Jurkat, Clone E6-1 (cell line): ENCODE measurements around the gene KASH5.

Source experiments
- DNase-seq: peaks from one replicate; pipeline ENCODE4 v3.0.0-alpha.2; 2011; ENCODE audit warnings: low read depth, low spot score
- H3K4me3 ChIP-seq: 2 replicates; pipeline ENCODE4 v1.5.1; 2011; ENCODE audit warnings: mild to moderate bottlenecking, low read length, control low read depth, moderate library complexity

KASH5 gene

GRCh38 chr19:49391581-49392399 is 3.7 kb downstream of the KASH5 start:
- H3K4me3 ChIP-seq, result no peak overlapping the region
- DNase-seq, result peak; percentile 66

- H3K4me3 ChIP-seq, result no peak overlapping the region
- no peak for DNase-seq
Measured at GRCh38 chr19:49393881-49394280, 5.8 kb downstream of the KASH5 start.

GRCh38 chr19:49395581-49396407 is 7.7 kb downstream of the KASH5 start:
- no peak overlapping the region for H3K4me3 ChIP-seq
- DNase-seq, result no peak

GRCh38 chr19:49396738-49397505 is 8.9 kb downstream of the KASH5 start:
- no peak for DNase-seq

GRCh38 chr19:49398001-49398615 is 10.1 kb downstream of the KASH5 start:
- H3K4me3 ChIP-seq, result no peak overlapping the region
- DNase-seq, result peak; percentile 60

More at GRCh38 chr19:49396738-49397505, 8.9 kb downstream of the KASH5 start:
- H3K4me3 ChIP-seq, result no peak overlapping the region

- no peak overlapping the region for H3K4me3 ChIP-seq
Measured at GRCh38 chr19:49398931-49399330, 10.9 kb downstream of the KASH5 start.

GRCh38 chr19:49400029-49400428 is 12.0 kb downstream of the KASH5 start:
- no peak for DNase-seq
- no peak overlapping the region for H3K4me3 ChIP-seq

More at GRCh38 chr19:49398931-49399330, 10.9 kb downstream of the KASH5 start:
- DNase-seq, result no peak

GRCh38 chr19:49403404-49404187 is 15.5 kb downstream of the KASH5 start:
- DNase-seq, result no peak

GRCh38 chr19:49407079-49407478 is 19.0 kb downstream of the KASH5 start:
- no peak overlapping the region for H3K4me3 ChIP-seq
- no peak for DNase-seq

More at GRCh38 chr19:49403404-49404187, 15.5 kb downstream of the KASH5 start:
- no peak overlapping the region for H3K4me3 ChIP-seq

- no peak overlapping the region for H3K4me3 ChIP-seq
- no peak for DNase-seq
Measured at GRCh38 chr19:49407482-49408015, 19.5 kb downstream of the KASH5 start.

GRCh38 chr19:49408816-49409440 is 20.9 kb downstream of the KASH5 start:
- H3K4me3 ChIP-seq, result peak overlapping the region; percentile 33
- no peak for DNase-seq

- peak; percentile 69 for DNase-seq
- H3K4me3 ChIP-seq, result peak overlapping the region; percentile 33
Measured at GRCh38 chr19:49409441-49410029, 21.5 kb downstream of the KASH5 start.

- no peak overlapping the region for H3K4me3 ChIP-seq
- no peak for DNase-seq
Measured at GRCh38 chr19:49411681-49412326, 23.8 kb downstream of the KASH5 start.

GRCh38 chr19:49413348-49413747 is 25.3 kb downstream of the KASH5 start:
- no peak overlapping the region for H3K4me3 ChIP-seq
- DNase-seq, result no peak

- no peak overlapping the region for H3K4me3 ChIP-seq
- DNase-seq, result no peak
Measured at GRCh38 chr19:49414256-49414655, 26.2 kb downstream of the KASH5 start.

GRCh38 chr19:49415102-49415809 is 27.2 kb downstream of the KASH5 start:
- no peak for DNase-seq
- H3K4me3 ChIP-seq, result no peak overlapping the region
